SW480 (cell line): ENCODE measurements around the gene SETDB1.

ENCODE experiments used
- DNase-seq: peaks from one replicate; pipeline ENCODE4 v3.0.0-alpha.2; 2016; ENCODE audit warnings: low spot score

Gene SETDB1

GRCh38 chr1:150931773-150932172, 5.6 kb downstream of the SETDB1 start:
- DNase-seq, result no peak

GRCh38 chr1:150944856-150945255, 18.7 kb downstream of the SETDB1 start:
- DNase-seq, result no peak

DNA sequence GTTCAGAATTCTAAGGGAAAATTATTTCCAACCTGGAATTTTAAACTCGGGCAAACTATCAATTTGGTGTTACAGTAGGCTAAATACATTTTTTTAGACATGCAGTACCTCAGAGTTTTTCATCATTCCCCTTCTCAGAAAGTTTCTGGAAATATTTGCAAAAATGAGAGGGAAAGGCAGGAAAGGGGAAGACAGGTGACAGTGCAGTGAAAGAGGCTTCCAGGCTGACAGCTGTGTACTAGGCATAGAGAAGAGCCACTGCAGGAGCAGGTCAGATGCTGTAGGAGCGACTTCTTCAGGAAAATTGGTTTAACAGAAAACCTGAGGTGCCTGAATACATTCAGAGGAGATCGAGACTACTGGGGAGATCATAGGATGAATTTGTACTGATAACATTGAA, 28.5 kb downstream of the SETDB1 start:
- no peak for DNase-seq

DNA sequence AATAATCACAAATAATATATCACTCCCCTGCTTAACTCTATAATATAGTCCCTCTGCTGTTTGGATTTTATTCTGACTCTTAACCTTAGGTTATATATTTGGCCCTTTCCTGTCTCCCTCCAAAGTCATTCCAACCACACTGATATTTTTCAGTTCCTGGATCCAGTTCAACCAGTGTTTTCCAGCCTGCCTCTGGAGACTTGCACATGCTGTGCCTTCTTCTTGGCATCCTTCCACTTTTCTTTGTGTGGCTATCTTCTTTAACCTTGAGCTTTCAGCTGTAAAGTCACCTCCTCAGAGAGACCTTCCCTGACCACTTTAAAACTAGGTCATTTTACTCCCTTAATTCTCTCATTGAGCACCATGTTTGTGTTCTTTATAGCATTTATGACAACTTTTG, 29.1 kb downstream of the SETDB1 start:
- no peak for DNase-seq

DNA sequence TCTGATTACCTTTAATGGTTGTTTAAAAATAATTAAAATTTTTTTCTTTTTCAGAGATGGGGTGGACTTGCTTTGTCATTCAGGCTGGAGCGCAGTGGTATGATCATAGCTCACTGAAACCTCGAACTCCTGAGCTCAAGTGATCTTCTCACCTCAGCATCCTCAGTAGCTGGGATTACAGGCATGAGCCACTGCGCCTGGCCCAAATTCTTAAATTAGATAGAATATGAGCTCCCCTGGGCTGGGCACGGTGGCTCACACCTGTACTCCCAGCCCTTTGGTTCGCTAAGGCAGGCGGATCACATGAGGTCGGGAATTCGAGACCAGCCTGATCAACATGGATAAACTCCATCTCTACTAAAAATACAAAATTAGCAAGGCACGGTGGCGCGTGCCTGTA, 31.5 kb downstream of the SETDB1 start:
- DNase-seq, result no peak

DNA sequence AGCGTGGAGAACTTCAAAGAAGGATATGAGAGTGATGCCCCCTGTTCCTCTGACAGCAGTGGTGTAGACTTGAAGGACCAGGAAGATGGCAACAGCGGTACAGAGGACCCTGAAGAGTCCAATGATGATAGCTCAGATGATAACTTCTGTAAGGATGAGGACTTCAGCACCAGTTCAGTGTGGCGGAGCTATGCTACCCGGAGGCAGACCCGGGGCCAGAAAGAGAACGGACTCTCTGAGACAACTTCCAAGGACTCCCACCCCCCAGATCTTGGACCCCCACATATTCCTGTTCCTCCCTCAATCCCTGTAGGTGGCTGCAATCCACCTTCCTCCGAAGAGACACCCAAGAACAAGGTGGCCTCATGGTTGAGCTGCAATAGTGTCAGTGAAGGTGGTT, 34.5 kb downstream of the SETDB1 start:
- no peak for DNase-seq

DNA sequence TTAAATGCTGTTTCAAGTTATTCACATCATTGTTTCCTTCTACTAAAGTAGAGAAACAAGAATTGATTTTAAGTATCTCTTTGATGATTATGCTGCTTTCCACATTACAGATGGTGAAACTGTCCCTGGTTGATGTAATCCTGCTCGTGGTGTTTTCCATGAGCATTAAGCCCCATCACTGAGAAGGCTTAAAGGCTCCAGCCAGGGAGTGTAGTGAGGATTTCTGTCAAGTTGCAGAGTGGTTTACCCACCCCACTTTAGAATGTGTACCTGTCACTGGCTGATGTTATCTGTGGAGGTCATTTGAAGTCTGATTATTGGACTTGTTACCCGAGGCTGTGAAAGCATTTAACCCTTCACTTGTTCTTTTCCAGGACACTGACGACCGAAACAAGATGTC, 35.6 kb downstream of the SETDB1 start:
- DNase-seq, result no peak

GRCh38 chr1:150963321-150964163, 37.4 kb downstream of the SETDB1 start:
- DNase-seq, result no peak

GRCh38 chr1:150964164-150964489, 38.0 kb downstream of the SETDB1 start:
- no peak for DNase-seq

DNA sequence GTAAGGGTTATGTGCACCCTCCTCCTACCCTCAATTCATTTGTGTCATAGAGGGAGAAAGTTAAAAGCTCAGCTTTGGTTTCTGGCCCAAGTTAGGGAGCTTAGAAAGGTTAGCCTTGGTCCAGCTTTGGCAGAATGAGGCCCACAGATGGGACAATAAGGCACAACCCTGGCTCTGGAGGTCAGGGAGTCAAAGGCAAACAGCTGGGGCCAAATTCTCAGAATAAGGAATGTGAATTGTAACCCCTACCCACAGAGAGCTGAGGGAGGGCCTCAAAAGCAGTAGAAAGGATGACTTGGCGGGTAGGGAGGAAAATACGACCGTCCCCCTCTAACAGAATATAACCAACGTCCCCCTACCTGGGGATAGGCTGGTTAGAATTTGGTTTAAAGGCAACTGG, 39.4 kb downstream of the SETDB1 start:
- DNase-seq, result no peak

DNA sequence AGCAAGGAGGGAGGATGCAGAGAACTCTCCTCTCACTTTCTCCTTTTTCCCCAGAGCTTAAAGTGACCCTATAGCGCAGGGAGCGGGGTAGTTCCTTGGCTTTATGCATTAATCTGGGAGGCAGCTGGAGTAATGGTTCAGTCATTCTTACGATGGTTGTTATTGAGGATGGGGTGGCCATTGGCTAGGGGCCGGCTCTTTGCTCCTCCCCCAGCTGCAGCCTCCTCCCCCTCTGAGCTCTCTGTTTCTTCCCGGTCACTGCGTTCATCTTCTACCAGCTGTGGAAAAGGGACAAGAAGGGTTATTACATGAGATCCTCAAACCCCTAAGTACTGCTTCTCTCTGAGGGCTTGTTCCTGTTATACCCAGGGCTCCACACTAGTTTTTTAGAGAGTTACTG, 39.8 kb downstream of the SETDB1 start:
- no peak for DNase-seq

- DNase-seq, result no peak
These were observed 41.8 kb downstream of the SETDB1 start for GRCh38 chr1:150967936-150968335.

DNA sequence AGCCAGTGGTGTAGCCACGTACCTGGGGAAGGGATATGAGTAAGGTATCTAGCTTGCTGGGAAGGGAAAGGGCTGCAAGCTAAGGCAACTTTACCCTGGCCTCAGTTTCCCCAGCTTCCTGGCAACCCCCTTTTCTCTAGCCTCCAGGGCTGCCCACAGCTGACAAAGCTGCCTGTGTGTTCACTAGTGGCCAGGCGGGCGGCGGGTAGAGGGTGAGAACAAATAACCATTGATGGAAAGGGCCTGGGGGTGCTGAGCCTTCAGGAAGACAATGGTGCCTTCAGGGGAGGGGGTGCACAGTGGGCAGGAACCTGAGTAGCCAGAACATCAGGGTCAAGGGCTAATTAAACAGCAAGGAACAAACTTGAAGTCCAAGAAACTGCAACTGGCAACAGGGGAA, 42.3 kb downstream of the SETDB1 start:
- no peak for DNase-seq

GRCh38 chr1:150969626-150970025, 43.5 kb downstream of the SETDB1 start:
- no peak for DNase-seq

DNA sequence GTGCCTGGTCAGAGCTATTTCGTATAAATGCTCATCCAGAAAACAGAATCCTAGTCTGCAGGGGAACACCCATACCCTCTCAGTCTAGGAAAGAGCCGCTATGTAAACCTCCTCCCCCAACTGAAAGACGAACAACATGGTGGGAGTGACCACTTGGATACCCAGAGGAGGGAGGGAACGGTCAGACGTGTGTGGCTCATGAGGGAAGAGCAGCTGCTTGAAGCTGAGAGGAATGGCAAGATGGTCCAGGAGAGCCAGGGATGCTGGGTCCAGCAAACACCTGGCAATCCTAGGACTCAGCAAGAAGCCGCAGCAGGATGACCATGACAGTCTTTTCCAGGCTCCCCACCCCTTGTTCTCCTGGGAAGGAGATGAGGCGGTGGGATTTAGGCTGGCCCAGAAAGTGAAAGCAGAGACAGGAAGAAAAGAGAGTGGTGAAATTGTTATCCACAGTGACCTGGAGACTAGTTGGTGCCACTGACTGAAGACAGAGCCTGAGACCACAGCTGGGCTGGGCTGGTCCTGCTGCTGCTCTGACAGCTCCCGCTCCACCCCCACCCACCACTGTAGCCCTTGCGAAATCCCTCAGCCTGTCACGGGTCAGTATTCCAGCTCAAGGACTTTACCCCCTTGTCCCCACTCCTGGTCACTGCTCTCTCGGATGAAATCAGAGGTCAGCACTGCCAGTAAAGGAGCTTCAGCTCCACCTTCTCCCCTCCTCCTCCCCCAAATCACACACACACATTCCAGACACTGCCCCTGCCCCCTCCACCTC, 44.8 kb downstream of the SETDB1 start:
- peak; percentile 15 for DNase-seq

DNA sequence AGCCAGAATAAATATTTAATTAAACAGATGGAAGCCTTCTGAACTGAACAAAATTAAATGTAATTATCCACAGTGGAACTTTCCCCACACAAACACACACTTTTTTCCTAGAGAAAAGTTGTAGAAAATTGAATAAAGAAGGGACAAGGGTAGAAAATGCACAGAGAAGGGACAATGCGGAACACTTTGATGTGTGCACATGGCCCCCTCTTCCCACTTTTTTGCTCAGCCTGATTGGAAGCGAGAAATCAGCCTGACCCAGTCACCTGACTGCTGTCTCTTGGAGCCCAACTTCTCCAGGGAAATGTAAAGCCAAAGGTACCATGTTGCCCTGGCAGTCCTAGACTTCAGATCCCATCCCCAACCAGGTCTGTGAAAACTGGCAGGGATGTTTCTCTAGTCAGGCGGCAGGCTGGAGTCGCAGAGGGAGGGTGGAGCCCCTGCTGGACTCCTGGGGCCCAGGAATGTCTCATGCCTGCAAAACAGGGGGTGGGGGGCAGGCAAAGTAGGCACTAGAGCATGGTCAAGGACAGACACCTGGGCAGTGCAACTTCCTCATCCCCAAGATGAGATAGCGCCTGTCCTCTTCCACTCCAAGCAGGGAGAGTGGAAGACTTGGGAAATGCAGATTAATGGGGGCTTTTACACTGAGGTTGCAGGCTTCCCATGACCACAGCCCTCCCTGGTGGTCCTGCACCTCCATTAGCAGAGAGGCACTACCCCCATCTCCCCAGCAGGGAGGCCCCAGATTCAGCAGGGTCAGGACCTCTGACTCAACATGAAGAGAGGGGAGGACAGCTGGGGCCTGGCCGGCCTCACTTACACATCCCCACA, 45.6 kb downstream of the SETDB1 start:
- no peak for DNase-seq

DNA sequence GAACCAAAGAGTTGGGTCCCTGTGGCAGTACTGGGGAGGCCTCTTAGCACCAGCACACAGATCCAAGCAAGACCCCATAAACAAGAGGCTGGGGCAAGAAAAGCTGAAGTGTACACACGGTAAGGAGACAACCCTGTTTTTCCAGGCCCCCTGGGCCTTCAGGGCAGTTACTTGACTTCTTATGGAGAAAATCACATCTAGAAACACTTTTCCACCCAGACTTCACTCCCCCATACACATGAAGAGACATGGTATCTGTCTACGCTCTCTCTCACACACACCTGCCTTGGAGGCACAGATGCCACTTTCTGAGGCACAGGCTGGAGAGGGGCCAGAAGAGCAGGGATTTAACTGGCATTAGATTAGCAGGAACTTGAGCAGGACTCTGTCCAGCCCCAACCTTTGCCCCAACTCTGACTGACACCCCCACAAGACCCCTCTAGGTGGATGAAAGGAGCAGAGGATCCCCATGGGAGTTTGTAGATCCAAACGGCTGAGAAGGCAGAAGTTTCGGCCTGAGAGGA, 46.3 kb downstream of the SETDB1 start:
- no peak for DNase-seq

GRCh38 chr1:150973258-150973835, 47.2 kb downstream of the SETDB1 start:
- DNase-seq, result no peak

DNA sequence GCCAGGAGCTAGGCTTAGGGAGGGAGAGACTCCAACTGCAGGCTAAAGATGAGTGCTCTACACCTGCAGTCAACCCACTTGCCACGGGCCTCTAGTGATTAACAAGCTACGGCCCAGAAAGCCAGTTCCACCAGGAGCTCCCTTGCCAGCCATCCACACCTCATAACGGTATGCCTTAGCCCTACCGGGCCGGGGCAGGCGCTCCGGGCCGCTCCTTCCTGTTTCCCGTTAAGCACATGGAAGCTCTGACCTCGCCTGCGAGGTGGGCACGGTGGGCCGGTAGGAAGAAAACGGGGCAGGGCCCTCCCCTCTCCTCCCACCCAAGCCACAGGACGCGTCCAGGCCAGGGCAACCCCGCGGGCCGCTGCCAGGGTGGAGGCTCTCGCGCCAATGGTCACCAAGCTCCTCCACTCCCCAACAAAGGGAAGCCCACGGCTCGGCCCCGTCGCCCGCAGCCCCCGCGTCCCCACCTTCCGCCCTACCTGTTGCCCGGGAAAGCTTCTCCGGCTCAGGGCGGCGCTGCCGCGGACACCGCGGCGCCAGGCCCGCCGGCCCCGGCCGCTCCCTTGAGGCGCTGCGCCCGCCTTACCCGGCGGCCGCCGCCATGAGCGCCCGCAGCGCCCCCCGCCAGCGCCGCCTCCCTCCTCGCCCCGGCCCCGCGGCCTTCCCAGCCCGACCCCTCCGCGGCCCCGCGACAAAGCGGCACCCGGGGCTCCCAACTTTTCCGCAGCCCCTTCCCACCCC, 47.8 kb downstream of the SETDB1 start:
- peak; percentile 55 for DNase-seq

DNA sequence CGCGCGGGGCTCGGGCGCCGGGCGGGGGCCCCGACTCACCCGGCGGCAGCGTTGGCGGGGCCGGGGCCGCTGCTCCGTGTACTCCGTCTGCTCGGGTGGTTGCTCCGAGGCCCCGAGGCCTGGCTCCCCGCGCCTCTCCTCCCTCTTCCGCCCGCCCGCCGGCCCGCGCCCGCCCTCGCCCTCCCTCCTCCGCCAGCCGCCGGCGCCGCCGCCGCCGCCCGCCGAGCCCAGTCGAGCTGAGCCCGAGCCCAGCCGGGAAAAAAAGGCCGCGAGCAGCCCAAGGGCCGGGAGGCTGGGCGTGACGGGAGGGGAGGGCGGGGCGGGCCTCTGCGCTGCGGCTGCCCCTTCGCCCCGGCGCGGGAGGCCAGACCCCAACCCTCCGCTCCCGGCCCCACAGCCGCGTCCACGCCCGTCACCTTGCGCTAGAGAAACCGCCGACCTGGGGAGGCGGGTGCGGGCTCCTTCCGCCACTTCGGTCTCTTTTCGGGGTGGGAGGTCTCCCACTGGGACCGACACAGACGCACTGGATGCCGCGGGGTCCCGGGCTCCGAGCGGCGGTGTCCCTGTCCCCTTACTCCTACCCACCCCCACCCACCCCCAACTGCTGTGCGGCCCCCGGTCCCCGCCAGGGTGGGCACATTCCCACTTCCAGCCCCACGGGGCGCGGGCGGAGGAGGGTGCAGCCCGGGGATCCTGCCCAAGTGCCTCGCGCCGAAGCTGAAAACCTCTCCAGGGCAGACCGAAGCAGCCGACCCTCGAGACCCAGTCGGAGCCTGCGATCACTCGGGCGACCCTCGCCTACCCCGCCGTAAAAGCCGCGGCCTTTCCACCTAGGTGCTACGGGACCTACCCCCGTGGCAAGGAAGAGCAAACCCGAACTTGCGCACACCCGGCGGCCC, 48.7 kb downstream of the SETDB1 start, which contains the start of gene CERS2:
Gene CERS2 (minus strand): TSS at position 256 of the 899 bp plus-strand sequence. CDS start 5,745 bp downstream, outside the sequence.
- DNase-seq, result peak; percentile 63
